Panc1 (cell line): Measurements from ENCODE around the gene CRYBG1. TPM values are rescaled to one million over a fixed set of nuclear protein-coding genes. Genes with fewer than 3 reads are reported as not detected.

Experiments used
- ATAC-seq: fragments of 200-7000 bp; cut with Tn5 transposase; 2 replicates; pipeline ENCODE4 v1.9.1; 2020; ENCODE audit warnings: mild to moderate bottlenecking, moderate library complexity
- BruUV-seq: library from RNA; stranded (reverse); fragments of 400-500 nt; replicated peaks from 2 replicates; lab custom pipeline; 2021; lab: Mats Ljungman, UMichigan
- CTCF ChIA-PET: fragments of 300-600 bp; sonication (Branson Sonifier 250); formaldehyde crosslinking; loops from one replicate; lab custom pipeline; 2022; ENCODE audit warnings: antibody characterized with exemption; lab: Charles Lee
- POLR2A ChIA-PET: fragments of 300-600 bp; sonication (Branson Sonifier 250); formaldehyde crosslinking; loops from one replicate; lab custom pipeline; 2022; ENCODE audit warnings: antibody characterized with exemption; lab: Charles Lee
- DNase-seq: peaks from one replicate; pipeline ENCODE4 v3.0.0-alpha.2; 2010; ENCODE audit warnings: low read depth, low spot score
- H3K27ac ChIP-seq: 2 replicates; pipeline ENCODE4 v1.5.1; 2011; ENCODE audit warnings: mild to moderate bottlenecking, low read length, inconsistent platforms
- H3K27me3 ChIP-seq: fragments of 200-500 bp; sonication (Bioruptor generic); 2 replicates; pipeline ENCODE4 v1.6.0; 2014; ENCODE audit warnings: low read length, inconsistent platforms; ENCODE audit not compliant: control insufficient read depth, insufficient read depth
- H3K36me3 ChIP-seq: fragments of 200-500 bp; sonication (Bioruptor generic); 2 replicates; pipeline ENCODE4 v1.5.1; 2014; ENCODE audit warnings: inconsistent platforms, mild to moderate bottlenecking, low read length, moderate library complexity; ENCODE audit not compliant: control insufficient read depth, insufficient read depth
- H3K4me1 ChIP-seq: 2 replicates; pipeline ENCODE4 v1.5.1; 2011; ENCODE audit warnings: inconsistent platforms, mild to moderate bottlenecking, low read length, moderate library complexity; ENCODE audit not compliant: control insufficient read depth, insufficient read depth
- H3K4me3 ChIP-seq, 2 experiments: 2 replicates each; pipeline ENCODE4 v1.5.1; 2011 to 2012; ENCODE audit warnings: low read depth in 2 of 2, low read length in 2 of 2, mild to moderate bottlenecking in 2 of 2, inconsistent platforms in 1 of 2, moderate library complexity in 1 of 2
- H3K9me3 ChIP-seq: fragments of 200-500 bp; sonication (Bioruptor generic); 2 replicates; pipeline ENCODE4 v1.5.1; 2014; ENCODE audit warnings: low read depth, mild to moderate bottlenecking, inconsistent platforms, low read length, moderate library complexity; ENCODE audit not compliant: control insufficient read depth, insufficient read depth
- CTCF ChIP-seq: fragments of 450-650 bp; IDR thresholded peaks from 2 replicates; pipeline ENCODE4 v1.5.1; 2017; ENCODE audit warnings: mild to moderate bottlenecking
- POLR2AphosphoS5 ChIP-seq: IDR thresholded peaks from 2 replicates; pipeline ENCODE4 v1.6.1; 2012; ENCODE audit warnings: mild to moderate bottlenecking, low read depth, low read length, moderate library complexity
- REST ChIP-seq, 2 experiments: IDR thresholded peaks; 2 replicates each; pipeline ENCODE4 v1.6.1; 2011 to 2012; ENCODE audit warnings: low read depth in 2 of 2, control low read depth in 1 of 2, low read length in 1 of 2, mild to moderate bottlenecking in 1 of 2, moderate library complexity in 1 of 2; ENCODE audit not compliant: insufficient read depth in 1 of 2
- SIN3A ChIP-seq: IDR thresholded peaks from 2 replicates; pipeline ENCODE4 v1.6.1; 2012; ENCODE audit warnings: low read depth, mild to moderate bottlenecking, low read length, moderate library complexity, borderline replicate concordance; ENCODE audit not compliant: insufficient read depth
- TCF7L2 ChIP-seq: IDR thresholded peaks from 2 replicates; pipeline ENCODE4 v1.6.1; 2011; ENCODE audit warnings: mild to moderate bottlenecking, low read depth, low read length, inconsistent platforms
- in situ Hi-C: cut with HindIII; loops from 2 replicates; pipeline ENCODE4 v1.10.0; 2016; ENCODE audit warnings: low sequenced_read_pairs, low pct_unique_long_range_greater_than_20kb
- intact Hi-C: fragments of 100-400 bp; cut with micrococcal nuclease; formaldehyde crosslinking; loops from one replicate; pipeline ENCODE4 v1.10.0; 2022; ENCODE audit not compliant: unreplicated experiment
- total RNA-seq: library from RNA; stranded (reverse); gene quantifications from one replicate; pipeline ENCODE4 v1.2.1, GENCODE V29; 2021; ENCODE audit not compliant: unreplicated experiment

The CRYBG1 gene
- total RNA-seq, 1 experiment from 2014 or later, result 32.3 TPM

GRCh38 chr6:106377061-106377540 lies 16.6 kb downstream of the CRYBG1 start:
- no peak for ATAC-seq
- CTCF ChIA-PET, result interaction anchor here (0.6 kb wide), 1 partner anchor 602 kb away, joined by 4 read pairs; no protein-coding TSS in a partner anchor
- Histone ChIP-seq H3K27me3 (peaks cover 42% of the 10 kb centered on the region), H3K4me1 (no peaks in the 10 kb centered on the region), H3K4me3 (no peak overlapping the region), H3K36me3 (no peaks in the 10 kb centered on the region), H3K27ac (no peak overlapping the region), H3K9me3 (no peaks in the 10 kb centered on the region)
- TF ChIP-seq TCF7L2, result no peak
- no peak for TF ChIP-seq SIN3A
- TF ChIP-seq REST (IDR thresholded peaks at IDR 0.05; ENCODE audit: insufficient read depth in 1 of 2, low read depth in 2 of 2, low read length in 1 of 2), result no peak
- no peak for TF ChIP-seq POLR2AphosphoS5
- no peak for TF ChIP-seq CTCF
- POLR2A ChIA-PET, result no interaction called here
- no TSS peak for BruUV-seq
- DNase-seq, result no peak
- intact Hi-C loops, result no loop called here
- in situ Hi-C loops, result no loop called here

- H3K4me3 ChIP-seq, result no peak overlapping the region
- no peak overlapping the region for H3K27ac ChIP-seq
- no peaks in the 10 kb centered on the region for H3K9me3 ChIP-seq
- no peaks in the 10 kb centered on the region for H3K36me3 ChIP-seq
- no TSS peak for BruUV-seq
- intact Hi-C loops (no loop called here), in situ Hi-C loops (no loop called here)
- ChIA-PET POLR2A (no interaction called here), CTCF (interaction anchor here (0.7 kb wide), 1 partner anchor 673 kb away, joined by 3 read pairs; no protein-coding TSS in a partner anchor)
- no peak for TF ChIP-seq SIN3A
- TF ChIP-seq CTCF, result no peak
- TF ChIP-seq REST (IDR thresholded peaks at IDR 0.05; ENCODE audit: insufficient read depth in 1 of 2, low read depth in 2 of 2, low read length in 1 of 2), result no peak
- TF ChIP-seq POLR2AphosphoS5, result no peak
- no peak for TF ChIP-seq TCF7L2
- DNase-seq, result no peak
- ATAC-seq, result no peak
- peaks cover 57% of the 10 kb centered on the region for H3K27me3 ChIP-seq
- H3K4me1 ChIP-seq, result no peaks in the 10 kb centered on the region
These were observed 19.4 kb downstream of the CRYBG1 start for GRCh38 chr6:106379951-106380350.
